Measurements from ENCODE around the gene ARMH2.

ARMH2 gene

DNA sequence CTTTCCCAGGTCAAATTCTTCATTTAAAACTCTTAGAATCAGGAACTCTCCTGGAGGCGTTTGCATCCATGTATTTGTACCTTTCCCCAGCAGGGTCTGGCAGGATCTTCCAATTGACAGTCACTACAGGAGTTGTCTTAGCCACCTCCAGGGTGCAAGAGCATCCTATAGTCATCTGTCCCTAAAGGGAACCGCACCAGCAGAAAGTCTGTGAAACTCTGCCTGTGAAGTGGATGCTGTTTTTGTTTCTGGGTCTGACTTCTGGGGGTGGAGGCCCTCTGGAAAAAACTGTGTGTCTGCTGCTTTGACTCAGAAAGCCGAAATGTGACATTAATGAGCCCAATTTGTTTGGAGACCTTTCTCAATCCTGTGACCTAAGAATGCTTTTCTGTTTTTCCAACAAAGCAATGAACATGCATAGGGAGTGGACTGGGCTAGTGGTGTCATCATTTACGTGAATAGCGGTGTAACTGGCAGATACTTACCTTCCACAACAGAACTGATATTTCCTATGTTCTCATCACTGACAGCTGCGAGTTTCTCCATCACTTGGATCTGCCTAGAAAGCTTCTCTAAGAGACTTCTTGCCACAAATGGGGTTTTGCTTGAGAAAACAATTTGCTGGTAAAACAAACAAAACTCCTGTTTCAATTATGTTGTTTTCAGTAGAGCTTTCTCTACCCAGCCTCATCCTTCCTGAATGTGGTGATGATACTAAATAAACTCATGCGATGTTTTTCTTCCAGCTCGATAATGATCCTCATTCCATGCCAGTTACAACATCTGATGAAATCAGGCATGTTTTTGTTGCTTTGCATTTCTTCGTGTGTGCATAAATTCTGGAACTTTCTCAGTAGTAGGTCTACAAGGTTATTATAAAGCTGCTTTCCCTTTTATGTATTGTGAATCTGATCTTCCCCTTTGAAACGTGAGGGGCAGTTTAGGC, 33.3 kb upstream of the ARMH2 start:
- no peak overlapping the region for H3K9ac ChIP-seq (ENCODE audit: low read depth, low read length)
- H3K27ac ChIP-seq (ENCODE audit: low read length), result no peak overlapping the region
- H3K4me3 ChIP-seq (ENCODE audit: low read length), result no peak overlapping the region
- H3K27me3 ChIP-seq (ENCODE audit: insufficient read depth, low read length), result no peaks in the 10 kb centered on the region
- no peaks in the 10 kb centered on the region for H3K9me3 ChIP-seq (ENCODE audit: insufficient read depth, low read depth, low read length)
- no peaks in the 10 kb centered on the region for H3K36me3 ChIP-seq (ENCODE audit: insufficient read depth, low read depth, low read length)
- H3K4me1 ChIP-seq (ENCODE audit: insufficient read depth, low read length), result 0 out of 2 replicates have a peak, but pooled peaks cover 3% of the 10 kb centered on the region

DNA sequence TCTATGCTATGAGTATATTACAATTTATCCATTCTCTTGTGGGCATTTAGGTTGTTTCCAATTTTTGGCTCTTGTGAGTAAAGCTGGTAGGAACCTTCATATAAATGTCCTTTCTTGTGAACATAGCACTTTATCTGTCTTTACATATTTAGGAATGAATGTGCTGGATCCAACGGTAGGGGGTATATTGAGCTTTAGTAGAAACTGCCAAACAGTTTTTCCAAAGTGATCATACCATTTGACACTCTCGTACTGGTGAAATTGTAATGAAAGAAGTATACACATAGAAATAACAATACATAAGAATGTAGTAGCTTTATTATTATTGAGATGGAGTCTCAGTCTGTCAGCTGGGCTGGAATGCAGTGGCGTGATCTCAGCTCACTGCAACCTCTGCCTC, 30.9 kb upstream of the ARMH2 start:
- H3K27me3 ChIP-seq (ENCODE audit: insufficient read depth, low read length), result no peaks in the 10 kb centered on the region
- H3K27ac ChIP-seq (ENCODE audit: low read length), result no peak overlapping the region
- H3K9me3 ChIP-seq (ENCODE audit: insufficient read depth, low read depth, low read length), result no peaks in the 10 kb centered on the region
- H3K4me3 ChIP-seq (ENCODE audit: low read length), result no peak overlapping the region
- 0 out of 2 replicates have a peak, but pooled peaks cover 3% of the 10 kb centered on the region for H3K4me1 ChIP-seq (ENCODE audit: insufficient read depth, low read length)
- H3K36me3 ChIP-seq (ENCODE audit: insufficient read depth, low read depth, low read length), result no peaks in the 10 kb centered on the region
- H3K9ac ChIP-seq (ENCODE audit: low read depth, low read length), result no peak overlapping the region

DNA sequence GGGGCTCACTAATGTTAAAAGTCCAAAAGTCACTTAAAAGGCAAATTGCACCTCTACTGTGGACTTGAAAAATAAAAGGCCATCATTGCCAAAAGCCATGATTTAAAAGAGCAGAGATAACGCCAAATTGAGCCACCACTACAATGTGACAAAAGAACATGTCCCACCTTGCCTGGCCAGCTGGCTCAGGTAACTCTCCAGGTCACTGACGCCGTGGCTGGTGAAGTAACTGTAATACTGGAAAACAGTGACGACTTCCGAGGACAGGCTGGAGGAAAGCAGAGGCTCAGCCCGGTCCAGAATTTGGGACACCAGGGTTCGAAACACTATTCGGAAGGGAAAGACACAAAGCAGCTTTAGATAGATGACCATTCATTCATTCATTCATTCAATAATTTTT, 29.3 kb upstream of the ARMH2 start:
- no peaks in the 10 kb centered on the region for H3K9me3 ChIP-seq (ENCODE audit: insufficient read depth, low read depth, low read length)
- 0 out of 2 replicates have a peak, but pooled peaks cover 3% of the 10 kb centered on the region for H3K4me1 ChIP-seq (ENCODE audit: insufficient read depth, low read length)
- no peak overlapping the region for H3K27ac ChIP-seq (ENCODE audit: low read length)
- H3K36me3 ChIP-seq (ENCODE audit: insufficient read depth, low read depth, low read length), result no peaks in the 10 kb centered on the region; the same call in 1 of the 2 replicates
- H3K27me3 ChIP-seq (ENCODE audit: insufficient read depth, low read length), result no peaks in the 10 kb centered on the region
- H3K4me3 ChIP-seq (ENCODE audit: low read length), result no peak overlapping the region
- H3K9ac ChIP-seq (ENCODE audit: low read depth, low read length), result no peak overlapping the region

DNA sequence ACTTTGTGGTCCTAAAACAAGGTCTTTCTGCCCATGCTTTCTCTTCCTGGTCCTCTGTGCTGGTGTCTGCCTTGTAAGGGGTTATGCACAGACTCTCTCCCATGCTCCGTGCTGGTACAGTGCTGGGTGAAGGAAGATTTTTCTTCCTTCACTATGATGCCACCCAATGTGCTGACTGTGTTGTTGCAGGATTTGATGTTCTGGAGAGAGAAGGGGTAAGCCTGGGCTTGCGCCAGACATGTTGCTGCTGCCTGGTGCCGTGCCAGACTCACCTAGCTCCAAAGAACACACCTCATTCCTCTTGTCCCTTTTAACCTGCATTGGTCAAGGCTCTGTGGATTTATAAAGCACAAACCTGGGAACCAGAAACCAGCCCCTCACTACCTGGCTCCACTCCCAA, 28.4 kb upstream of the ARMH2 start:
- Histone ChIP-seq H3K9ac (ENCODE audit: low read depth, low read length) (no peak overlapping the region), H3K27me3 (ENCODE audit: insufficient read depth, low read length) (no peaks in the 10 kb centered on the region), H3K27ac (ENCODE audit: low read length) (no peak overlapping the region), H3K9me3 (ENCODE audit: insufficient read depth, low read depth, low read length) (no peaks in the 10 kb centered on the region), H3K36me3 (ENCODE audit: insufficient read depth, low read depth, low read length) (no peaks in the 10 kb centered on the region; the same call in 1 of the 2 replicates), H3K4me1 (ENCODE audit: insufficient read depth, low read length) (0 out of 2 replicates have a peak, but pooled peaks cover 3% of the 10 kb centered on the region), H3K4me3 (ENCODE audit: low read length) (no peak overlapping the region)

DNA sequence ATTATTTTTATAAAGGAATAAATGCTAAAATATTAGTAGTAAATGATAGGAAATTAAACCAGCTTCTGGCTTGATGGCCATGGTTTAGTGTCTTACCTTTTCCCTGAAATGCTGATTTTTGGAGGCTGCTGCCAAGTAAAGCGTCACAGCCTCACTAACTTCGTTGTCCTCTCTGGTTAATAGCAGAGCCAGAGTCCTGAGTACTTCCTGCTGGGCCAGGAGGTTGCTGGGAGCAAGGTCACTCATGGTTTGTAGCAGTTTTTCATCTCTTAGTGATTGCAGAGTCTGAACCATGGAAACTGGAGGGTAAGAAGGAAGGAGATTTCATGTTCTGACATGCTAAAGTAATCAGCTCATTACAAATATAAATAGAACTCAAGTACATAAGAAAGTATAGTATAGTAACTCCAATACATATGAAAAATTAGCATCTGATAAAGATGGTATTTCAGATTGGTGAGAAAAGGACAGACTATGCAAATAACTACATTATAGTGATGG, 26.5 kb upstream of the ARMH2 start:
- no peaks in the 10 kb centered on the region for H3K9me3 ChIP-seq (ENCODE audit: insufficient read depth, low read depth, low read length)
- no peaks in the 10 kb centered on the region; the same call in 1 of the 2 replicates for H3K36me3 ChIP-seq (ENCODE audit: insufficient read depth, low read depth, low read length)
- no peak overlapping the region for H3K4me3 ChIP-seq (ENCODE audit: low read length)
- H3K4me1 ChIP-seq (ENCODE audit: insufficient read depth, low read length), result 0 out of 2 replicates have a peak, but pooled peaks cover 3% of the 10 kb centered on the region
- H3K27ac ChIP-seq (ENCODE audit: low read length), result no peak overlapping the region
- H3K9ac ChIP-seq (ENCODE audit: low read depth, low read length), result no peak overlapping the region
- no peaks in the 10 kb centered on the region for H3K27me3 ChIP-seq (ENCODE audit: insufficient read depth, low read length)

DNA sequence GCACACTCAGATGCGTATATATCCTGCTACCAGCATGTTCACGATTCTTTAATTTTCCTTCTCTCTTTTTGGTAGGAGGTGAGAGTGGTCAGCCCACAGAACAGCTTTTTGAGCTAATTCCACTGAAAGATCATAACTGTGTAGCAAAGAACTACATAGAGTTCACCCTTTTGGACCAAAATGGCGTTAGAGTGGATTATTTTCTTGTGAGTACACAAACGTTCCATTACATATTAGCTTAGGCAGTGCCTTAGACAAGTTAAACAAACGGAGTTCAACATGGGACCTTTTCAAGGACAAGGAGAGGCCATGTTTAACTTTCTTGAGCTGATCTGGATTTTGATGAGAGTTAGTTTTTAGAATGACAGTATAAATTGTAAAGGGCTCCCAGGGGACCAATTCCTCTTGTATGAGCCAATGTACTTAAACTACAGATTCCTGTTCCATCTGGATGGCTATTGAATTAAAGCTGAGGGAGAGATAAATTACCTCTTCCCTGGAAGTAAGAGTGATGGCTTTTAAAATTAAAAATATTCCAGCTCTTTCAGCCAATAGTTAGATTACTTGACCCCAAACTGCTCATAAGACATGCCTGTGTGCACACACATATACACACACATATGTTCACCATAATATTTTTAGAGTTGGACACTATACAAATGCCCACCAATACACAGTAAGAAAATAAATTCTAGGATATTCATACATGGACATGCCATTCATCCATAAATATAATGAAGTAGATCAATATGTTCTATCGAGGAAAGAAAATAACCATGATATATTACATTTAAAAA, 25.6 kb upstream of the ARMH2 start:
- Histone ChIP-seq H3K27me3 (ENCODE audit: insufficient read depth, low read length) (no peaks in the 10 kb centered on the region), H3K9ac (ENCODE audit: low read depth, low read length) (no peak overlapping the region), H3K9me3 (ENCODE audit: insufficient read depth, low read depth, low read length) (no peaks in the 10 kb centered on the region), H3K4me3 (ENCODE audit: low read length) (no peak overlapping the region), H3K36me3 (ENCODE audit: insufficient read depth, low read depth, low read length) (no peaks in the 10 kb centered on the region; the same call in 1 of the 2 replicates), H3K27ac (ENCODE audit: low read length) (no peak overlapping the region), H3K4me1 (ENCODE audit: insufficient read depth, low read length) (0 out of 2 replicates have a peak, but pooled peaks cover under 1% of the 10 kb centered on the region)

DNA sequence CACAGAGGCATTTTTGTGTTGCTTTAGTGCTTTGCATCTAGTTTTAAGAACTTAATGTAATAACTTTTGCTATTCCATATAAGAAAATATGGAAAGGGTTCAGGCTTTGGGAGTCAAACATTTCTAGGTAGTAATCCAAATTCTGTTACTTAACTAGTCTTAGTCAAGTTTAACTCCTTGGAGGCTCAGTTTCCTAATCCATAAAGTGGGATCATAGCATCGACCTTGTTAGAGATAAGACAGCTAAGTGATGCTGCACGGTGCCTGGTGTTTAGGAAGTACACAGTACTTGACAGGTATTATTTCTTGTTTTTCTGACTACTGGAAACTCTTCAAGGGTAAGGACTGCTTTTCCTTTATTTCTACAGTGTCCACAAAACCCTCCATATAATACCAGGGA, 24.5 kb upstream of the ARMH2 start:
- Histone ChIP-seq H3K4me1 (ENCODE audit: insufficient read depth, low read length) (no peaks in the 10 kb centered on the region), H3K9ac (ENCODE audit: low read depth, low read length) (no peak overlapping the region), H3K27me3 (ENCODE audit: insufficient read depth, low read length) (no peaks in the 10 kb centered on the region), H3K27ac (ENCODE audit: low read length) (no peak overlapping the region), H3K36me3 (ENCODE audit: insufficient read depth, low read depth, low read length) (no peaks in the 10 kb centered on the region; the same call in 1 of the 2 replicates), H3K9me3 (ENCODE audit: insufficient read depth, low read depth, low read length) (no peaks in the 10 kb centered on the region), H3K4me3 (ENCODE audit: low read length) (no peak overlapping the region)

DNA sequence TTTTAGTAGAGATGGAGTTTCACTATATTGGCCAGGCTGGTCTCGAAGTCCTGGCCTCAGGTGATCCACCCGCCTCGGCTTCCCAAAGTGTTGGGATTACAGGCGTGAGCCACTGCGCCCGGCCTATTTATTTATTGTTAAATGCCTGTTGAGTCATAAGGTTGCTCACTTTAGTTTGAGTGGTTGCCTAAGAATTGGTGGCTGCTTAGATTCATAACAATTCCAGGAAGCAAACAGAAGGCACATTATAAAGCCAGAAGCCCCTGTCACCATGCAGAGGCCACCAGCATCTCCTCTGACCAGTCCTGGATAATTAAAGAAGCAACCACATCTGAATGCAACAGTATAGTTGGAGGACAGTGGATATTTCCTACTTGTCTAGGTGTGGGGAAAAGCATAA, 24.0 kb upstream of the ARMH2 start:
- H3K36me3 ChIP-seq (ENCODE audit: insufficient read depth, low read depth, low read length), result no peaks in the 10 kb centered on the region; the same call in 1 of the 2 replicates
- no peak overlapping the region for H3K27ac ChIP-seq (ENCODE audit: low read length)
- H3K9ac ChIP-seq (ENCODE audit: low read depth, low read length), result no peak overlapping the region
- H3K9me3 ChIP-seq (ENCODE audit: insufficient read depth, low read depth, low read length), result no peaks in the 10 kb centered on the region
- H3K4me3 ChIP-seq (ENCODE audit: low read length), result no peak overlapping the region
- H3K4me1 ChIP-seq (ENCODE audit: insufficient read depth, low read length), result no peaks in the 10 kb centered on the region
- H3K27me3 ChIP-seq (ENCODE audit: insufficient read depth, low read length), result no peaks in the 10 kb centered on the region

DNA sequence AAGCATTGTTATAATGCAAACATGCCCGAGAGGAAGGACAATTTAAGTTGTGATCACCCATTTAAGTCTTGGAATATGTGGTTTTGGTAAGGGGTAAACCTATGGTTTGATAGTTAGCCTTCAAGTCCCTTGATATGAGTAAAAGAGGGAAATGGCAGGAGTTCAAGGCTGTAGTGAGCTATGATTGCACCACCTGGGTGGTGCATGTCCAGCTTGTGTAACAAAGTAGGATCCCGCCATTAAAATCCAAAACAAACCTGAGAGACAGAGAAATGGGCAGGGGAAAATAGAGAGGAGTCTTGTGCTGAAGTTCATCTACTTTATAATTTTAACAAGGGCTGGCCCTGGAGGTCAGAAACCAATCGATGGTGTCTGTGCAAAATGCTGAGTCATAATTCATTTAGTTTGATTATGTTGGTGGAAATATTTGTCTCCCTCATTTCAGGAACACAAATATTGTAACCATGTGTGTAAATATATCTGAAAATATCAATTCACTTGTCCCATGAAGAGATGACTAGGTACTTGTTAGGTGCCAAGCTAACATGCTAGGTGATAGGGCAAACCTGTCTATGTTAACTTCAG, 23.2 kb upstream of the ARMH2 start:
- H3K9me3 ChIP-seq (ENCODE audit: insufficient read depth, low read depth, low read length), result no peaks in the 10 kb centered on the region
- no peak overlapping the region for H3K9ac ChIP-seq (ENCODE audit: low read depth, low read length)
- no peaks in the 10 kb centered on the region for H3K4me1 ChIP-seq (ENCODE audit: insufficient read depth, low read length)
- no peak overlapping the region for H3K27ac ChIP-seq (ENCODE audit: low read length)
- H3K4me3 ChIP-seq (ENCODE audit: low read length), result no peak overlapping the region
- no peaks in the 10 kb centered on the region for H3K27me3 ChIP-seq (ENCODE audit: insufficient read depth, low read length)
- no peaks in the 10 kb centered on the region; the same call in 1 of the 2 replicates for H3K36me3 ChIP-seq (ENCODE audit: insufficient read depth, low read depth, low read length)

DNA sequence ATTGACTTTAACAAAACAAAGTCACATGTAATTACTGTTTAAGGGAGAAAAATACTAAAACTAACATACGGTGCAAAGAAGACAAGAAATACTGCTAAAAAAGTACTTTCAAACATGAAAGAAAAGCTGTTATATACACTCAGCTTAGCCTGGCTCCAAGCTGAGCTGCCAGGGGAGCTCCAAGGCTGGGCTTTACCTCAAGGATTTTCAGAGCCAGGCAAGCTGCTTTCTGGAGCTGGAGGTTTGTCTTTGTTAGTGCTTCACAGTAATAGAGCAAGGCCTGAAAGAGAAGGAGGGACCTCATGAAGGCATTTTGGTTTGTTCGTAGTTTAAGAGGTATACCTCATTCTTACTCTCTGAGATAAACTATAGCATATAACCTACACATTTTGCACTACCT, 19.6 kb upstream of the ARMH2 start:
- Histone ChIP-seq H3K36me3 (ENCODE audit: insufficient read depth, low read depth, low read length) (no peaks in the 10 kb centered on the region; the same call in 1 of the 2 replicates), H3K27ac (ENCODE audit: low read length) (no peak overlapping the region), H3K9me3 (ENCODE audit: insufficient read depth, low read depth, low read length) (no peaks in the 10 kb centered on the region), H3K4me1 (ENCODE audit: insufficient read depth, low read length) (no peaks in the 10 kb centered on the region), H3K27me3 (ENCODE audit: insufficient read depth, low read length) (no peaks in the 10 kb centered on the region), H3K4me3 (ENCODE audit: low read length) (no peak overlapping the region), H3K9ac (ENCODE audit: low read depth, low read length) (no peak overlapping the region)

DNA sequence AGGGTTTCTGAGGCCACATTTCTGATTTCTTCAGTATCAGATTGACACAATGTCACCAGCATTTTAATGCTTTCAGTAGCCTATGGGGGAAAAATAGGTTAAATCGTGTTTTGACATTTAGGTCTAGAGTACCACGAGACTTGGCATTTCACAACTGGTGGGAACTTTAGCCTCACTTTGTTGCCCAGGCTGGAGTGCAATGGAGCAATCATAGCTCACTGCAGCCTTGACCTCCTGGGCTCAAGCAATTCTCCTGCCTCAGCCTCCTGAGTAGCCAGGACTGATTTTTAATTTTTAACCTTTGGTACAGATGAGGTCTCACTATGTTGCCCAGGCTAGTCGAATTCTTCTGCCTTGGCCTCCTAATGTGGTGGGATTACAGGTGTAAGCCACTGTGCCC, 11.0 kb upstream of the ARMH2 start:
- no peaks in the 10 kb centered on the region for H3K4me1 ChIP-seq (ENCODE audit: insufficient read depth, low read length)
- H3K9me3 ChIP-seq (ENCODE audit: insufficient read depth, low read depth, low read length), result no peaks in the 10 kb centered on the region
- H3K27me3 ChIP-seq (ENCODE audit: insufficient read depth, low read length), result no peaks in the 10 kb centered on the region
- no peak overlapping the region for H3K27ac ChIP-seq (ENCODE audit: low read length)
- H3K4me3 ChIP-seq (ENCODE audit: low read length), result no peak overlapping the region
- no peaks in the 10 kb centered on the region; the same call in 1 of the 2 replicates for H3K36me3 ChIP-seq (ENCODE audit: insufficient read depth, low read depth, low read length)
- H3K9ac ChIP-seq (ENCODE audit: low read depth, low read length), result no peak overlapping the region
